Suprapubic skin (tissue), 4 donors: ENCODE measurements around the gene OR14A16. TPM values are rescaled to one million over a fixed set of nuclear protein-coding genes. Genes with fewer than 3 reads are reported as not detected.

ENCODE experiments used
- DNase-seq, 2 donors: peaks; one replicate each; pipeline ENCODE4 v3.0.0-alpha.2; 2019; ENCODE audit warnings: low spot score in 2 of 2
- H3K27ac ChIP-seq: fragments of 200-600 bp; sonication (generic); one replicate; pipeline ENCODE4 v1.5.1; 2019
- H3K27me3 ChIP-seq: fragments of 200-600 bp; sonication (generic); one replicate; pipeline ENCODE4 v1.5.1; 2019
- H3K36me3 ChIP-seq: fragments of 200-600 bp; sonication (generic); one replicate; pipeline ENCODE4 v1.5.1; 2019
- H3K4me1 ChIP-seq: fragments of 200-600 bp; sonication (generic); one replicate; pipeline ENCODE4 v1.5.1; 2019
- H3K4me3 ChIP-seq: fragments of 200-600 bp; sonication (generic); one replicate; pipeline ENCODE4 v1.5.1; 2019; ENCODE audit warnings: mild to moderate bottlenecking
- H3K9me3 ChIP-seq: fragments of 200-600 bp; sonication (generic); one replicate; pipeline ENCODE4 v1.5.1; 2019
- CTCF ChIP-seq, 2 donors: fragments of 200-600 bp in 1 of 2; fragments of 450-650 bp in 1 of 2; sonication (generic) in 1 of 2; IDR thresholded peaks; one replicate each; pipeline ENCODE4 v1.5.1; 2016 to 2019; ENCODE audit warnings: antibody characterized with exemption in 2 of 2, mild to moderate bottlenecking in 1 of 2, moderate library complexity in 1 of 2
- EP300 ChIP-seq: sonication (generic); formaldehyde crosslinking; IDR thresholded peaks from one replicate; pipeline ENCODE4 v1.6.1; 2017; ENCODE audit warnings: antibody characterized with exemption
- POLR2A ChIP-seq, 2 donors: fragments of 450-650 bp; IDR thresholded peaks; one replicate each; pipeline ENCODE4 v1.6.1; 2017; ENCODE audit warnings: antibody characterized with exemption in 2 of 2, mild to moderate bottlenecking in 2 of 2, moderate library complexity in 2 of 2
- POLR2AphosphoS5 ChIP-seq, 3 donors: sonication (generic); formaldehyde crosslinking; IDR thresholded peaks; one replicate each; pipeline ENCODE4 v1.6.1; 2017; ENCODE audit warnings: antibody characterized with exemption in 3 of 3
- WGBS: methylation state at CpG from one replicate; pipeline ENCODE4 v1.1.5; 2018; 5-methylcytosine and 5-hydroxymethylcytosine counted together
- total RNA-seq, 4 donors: library from RNA; depleted of rRNA; stranded (reverse); fragments of >200 nt; gene quantifications; one replicate each; pipeline ENCODE4 v1.1.0, GENCODE V29; 2016

OR14A16 gene
- total RNA-seq, 4 donors from 2014 or later = not detected

DNA sequence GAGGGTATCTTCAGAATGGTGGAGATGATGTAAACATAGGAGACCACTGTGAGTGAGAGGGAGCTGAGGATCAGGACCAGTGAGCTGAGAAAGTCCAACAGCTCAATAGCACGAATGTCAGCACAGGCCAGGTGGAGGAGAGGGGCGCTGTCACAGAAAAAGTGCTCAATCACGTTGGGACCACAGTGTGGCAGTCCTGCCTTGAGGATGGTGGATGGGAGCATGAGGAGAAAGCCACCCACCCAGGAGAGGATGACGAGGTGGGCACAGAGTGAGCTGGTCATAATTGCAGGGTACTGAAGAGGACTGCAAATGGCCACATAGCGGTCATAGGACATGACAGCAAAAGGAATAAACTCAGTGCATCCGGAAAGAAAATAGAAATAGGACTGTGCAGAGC, 9.7 kb upstream of the OR14A16 start:
- no peak for TF ChIP-seq POLR2A (IDR thresholded peaks at IDR 0.05)
- no peak for TF ChIP-seq EP300
- TF ChIP-seq POLR2AphosphoS5 (IDR thresholded peaks at IDR 0.05) = no peak
- TF ChIP-seq CTCF (IDR thresholded peaks at IDR 0.05) = no peak
- H3K4me1 ChIP-seq = no peaks in the 10 kb centered on the region
- 68% methylated on average over 6 of the region's 6 CpGs for WGBS
- DNase-seq = no peak
- no peak overlapping the region for H3K27ac ChIP-seq
- H3K4me3 ChIP-seq = no peak overlapping the region
- no peaks in the 10 kb centered on the region for H3K9me3 ChIP-seq
- H3K36me3 ChIP-seq = no peaks in the 10 kb centered on the region
- H3K27me3 ChIP-seq = no peaks in the 10 kb centered on the region

- Histone ChIP-seq H3K36me3 (no peaks in the 10 kb centered on the region), H3K27me3 (no peaks in the 10 kb centered on the region), H3K4me3 (no peak overlapping the region), H3K4me1 (no peaks in the 10 kb centered on the region), H3K27ac (no peak overlapping the region), H3K9me3 (no peaks in the 10 kb centered on the region)
- no peak for DNase-seq
- 30% methylated on average over 1 of the region's 1 CpG for WGBS
- no peak for TF ChIP-seq POLR2A (IDR thresholded peaks at IDR 0.05)
- TF ChIP-seq POLR2AphosphoS5 (IDR thresholded peaks at IDR 0.05) = no peak
- TF ChIP-seq CTCF (IDR thresholded peaks at IDR 0.05) = no peak
- TF ChIP-seq EP300 = no peak
Measured at GRCh38 chr1:247829656-247830055, 5.7 kb upstream of the OR14A16 start.

DNA sequence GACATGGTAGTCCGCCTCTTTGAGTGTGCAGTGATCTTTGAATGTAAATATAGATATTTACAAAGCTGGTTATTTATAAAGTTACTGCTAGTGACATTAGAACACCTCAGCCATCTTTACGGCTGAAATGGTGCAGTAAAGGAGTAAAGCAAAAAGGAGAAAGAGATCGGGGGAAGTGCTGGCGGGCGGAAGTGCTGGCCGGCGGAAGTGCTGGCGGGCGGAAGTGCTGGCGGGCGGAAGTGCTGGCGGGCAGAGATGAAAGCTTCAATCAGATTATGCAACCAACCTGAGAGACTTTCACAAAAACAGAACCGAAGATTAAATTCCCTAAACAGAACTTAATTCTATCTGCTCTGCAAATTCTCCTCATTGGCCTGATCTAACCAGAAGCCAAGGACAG, 1.4 kb upstream of the OR14A16 start:
- Histone ChIP-seq H3K36me3 (no peaks in the 10 kb centered on the region), H3K27ac (no peak overlapping the region), H3K4me1 (no peaks in the 10 kb centered on the region), H3K27me3 (no peaks in the 10 kb centered on the region), H3K9me3 (no peaks in the 10 kb centered on the region), H3K4me3 (no peak overlapping the region)
- 82% methylated on average over 13 of the region's 13 CpGs for WGBS
- TF ChIP-seq POLR2A (IDR thresholded peaks at IDR 0.05) = no peak
- no peak for TF ChIP-seq EP300
- no peak for TF ChIP-seq CTCF (IDR thresholded peaks at IDR 0.05)
- TF ChIP-seq POLR2AphosphoS5 (IDR thresholded peaks at IDR 0.05) = no peak
- DNase-seq = no peak

DNA sequence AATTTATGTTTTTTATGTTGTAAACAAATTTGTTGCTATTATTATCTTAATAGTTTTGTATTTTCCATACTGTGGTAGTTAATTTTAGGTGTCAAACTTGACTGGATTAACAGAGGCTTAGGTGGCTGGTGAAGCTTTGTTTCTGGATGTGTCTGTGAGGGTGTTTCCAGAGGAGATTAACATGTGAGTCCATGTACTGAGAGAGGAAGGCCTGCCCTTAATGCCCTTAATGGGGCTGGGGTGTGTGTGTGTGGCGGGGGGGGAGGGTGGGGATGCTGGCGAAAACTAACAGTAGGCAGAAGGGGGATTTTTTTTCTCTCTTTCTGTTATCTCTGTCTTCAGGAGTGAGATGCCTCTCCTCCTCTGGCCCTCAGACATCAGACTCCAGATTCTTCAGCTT, 1.9 kb downstream of the OR14A16 start:
- H3K4me3 ChIP-seq = no peak overlapping the region
- H3K4me1 ChIP-seq = no peaks in the 10 kb centered on the region
- WGBS = 45% methylated on average over 2 of the region's 2 CpGs
- no peak for TF ChIP-seq POLR2A (IDR thresholded peaks at IDR 0.05)
- no peak for TF ChIP-seq EP300
- TF ChIP-seq POLR2AphosphoS5 (IDR thresholded peaks at IDR 0.05) = no peak
- TF ChIP-seq CTCF (IDR thresholded peaks at IDR 0.05) = no peak
- no peak overlapping the region for H3K27ac ChIP-seq
- no peaks in the 10 kb centered on the region for H3K27me3 ChIP-seq
- no peaks in the 10 kb centered on the region for H3K9me3 ChIP-seq
- DNase-seq = no peak
- H3K36me3 ChIP-seq = no peaks in the 10 kb centered on the region

DNA sequence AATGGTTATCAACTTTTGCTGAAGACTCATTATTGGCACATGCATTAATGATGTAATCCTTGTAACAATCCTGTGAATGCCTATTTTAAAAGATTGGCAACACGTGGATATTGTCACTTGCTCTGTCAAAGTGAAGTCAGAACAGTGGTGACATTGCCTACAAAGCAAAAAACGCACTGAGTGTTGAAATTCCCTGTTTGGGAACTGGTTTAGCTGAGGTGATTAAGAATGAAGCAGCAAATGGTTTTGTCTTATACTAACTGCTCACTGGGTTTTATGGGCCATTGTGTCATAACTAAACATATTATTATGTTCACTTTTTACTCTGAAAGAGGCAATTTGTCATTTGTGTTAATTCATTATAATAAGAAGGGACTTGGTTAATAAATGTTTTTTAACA, 11.3 kb downstream of the OR14A16 start:
- Histone ChIP-seq H3K27ac (no peak overlapping the region), H3K27me3 (no peaks in the 10 kb centered on the region), H3K4me1 (no peaks in the 10 kb centered on the region), H3K36me3 (no peaks in the 10 kb centered on the region), H3K4me3 (no peak overlapping the region), H3K9me3 (no peaks in the 10 kb centered on the region)
- no peak for DNase-seq
- TF ChIP-seq EP300 (no peak), POLR2AphosphoS5 (IDR thresholded peaks at IDR 0.05) (no peak), POLR2A (IDR thresholded peaks at IDR 0.05) (no peak), CTCF (IDR thresholded peaks at IDR 0.05) (no peak)
- WGBS = 48% methylated on average over 2 of the region's 2 CpGs
